Mammary epithelial cell (primary cell): ENCODE measurements around the gene ELOVL1.

ENCODE experiments used
- EZH2 ChIP-seq: IDR thresholded peaks from 2 replicates; pipeline ENCODE4 v1.6.1; 2012; ENCODE audit warnings: low read length, inconsistent platforms, borderline replicate concordance
- TF ChIP-seq, protein P1 (sequence below), 2 donors: IDR thresholded peaks in 1 of 2; conservative IDR thresholded peaks in 1 of 2; 2 replicates each; pipeline ENCODE4 v1.5.1; 2011 to 2012; ENCODE audit warnings: inconsistent platforms in 2 of 2, low read length in 2 of 2, mild to moderate bottlenecking in 2 of 2, control low read depth in 1 of 2, low read depth in 1 of 2; ENCODE audit not compliant: insufficient read depth in 1 of 2; ENCODE audit errors: extremely low read depth in 1 of 2

GRCh38 chr1:43360616-43361015 lies 7.2 kb downstream of the ELOVL1 start:
- TF ChIP-seq, protein P1, sequence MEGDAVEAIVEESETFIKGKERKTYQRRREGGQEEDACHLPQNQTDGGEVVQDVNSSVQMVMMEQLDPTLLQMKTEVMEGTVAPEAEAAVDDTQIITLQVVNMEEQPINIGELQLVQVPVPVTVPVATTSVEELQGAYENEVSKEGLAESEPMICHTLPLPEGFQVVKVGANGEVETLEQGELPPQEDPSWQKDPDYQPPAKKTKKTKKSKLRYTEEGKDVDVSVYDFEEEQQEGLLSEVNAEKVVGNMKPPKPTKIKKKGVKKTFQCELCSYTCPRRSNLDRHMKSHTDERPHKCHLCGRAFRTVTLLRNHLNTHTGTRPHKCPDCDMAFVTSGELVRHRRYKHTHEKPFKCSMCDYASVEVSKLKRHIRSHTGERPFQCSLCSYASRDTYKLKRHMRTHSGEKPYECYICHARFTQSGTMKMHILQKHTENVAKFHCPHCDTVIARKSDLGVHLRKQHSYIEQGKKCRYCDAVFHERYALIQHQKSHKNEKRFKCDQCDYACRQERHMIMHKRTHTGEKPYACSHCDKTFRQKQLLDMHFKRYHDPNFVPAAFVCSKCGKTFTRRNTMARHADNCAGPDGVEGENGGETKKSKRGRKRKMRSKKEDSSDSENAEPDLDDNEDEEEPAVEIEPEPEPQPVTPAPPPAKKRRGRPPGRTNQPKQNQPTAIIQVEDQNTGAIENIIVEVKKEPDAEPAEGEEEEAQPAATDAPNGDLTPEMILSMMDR (conservative IDR thresholded peaks at IDR 0.05 in 1 of 2, IDR thresholded peaks at IDR 0.05 in 1 of 2; ENCODE audit: extremely low read depth in 1 of 2, insufficient read depth in 1 of 2, low read depth in 1 of 2, low read length in 2 of 2), result no peak
- TF ChIP-seq EZH2, result no peak
